Endothelial cell (in vitro differentiated cells): ENCODE measurements around the gene NT5C2. TPM values are rescaled to one million over a fixed set of nuclear protein-coding genes. Genes with fewer than 3 reads are reported as not detected.
"Not testable (repeated sequence)": the region's sequence is repeated elsewhere in the genome, so short reads cannot be mapped to it uniquely, and the experiment has no call there.

Experiments
- DNase-seq: peaks from one replicate; pipeline ENCODE4 v3.0.0; 2021; ENCODE audit warnings: low spot score
- H3K27ac Mint-ChIP-seq: one replicate; pipeline ENCODE4 v1.8.0; 2021; ENCODE audit warnings: mixed read lengths, inconsistent platforms; ENCODE audit not compliant: unreplicated experiment
- H3K27me3 Mint-ChIP-seq: one replicate; pipeline ENCODE4 v1.8.0; 2021; ENCODE audit warnings: mild to moderate bottlenecking, moderate library complexity, mixed read lengths, inconsistent platforms; ENCODE audit not compliant: unreplicated experiment
- H3K36me3 Mint-ChIP-seq: one replicate; pipeline ENCODE4 v1.8.0; 2021; ENCODE audit warnings: mild to moderate bottlenecking, low read depth, mixed read lengths, inconsistent platforms; ENCODE audit not compliant: unreplicated experiment
- H3K4me1 Mint-ChIP-seq: one replicate; pipeline ENCODE4 v1.8.0; 2021; ENCODE audit warnings: mild to moderate bottlenecking, mixed read lengths, inconsistent platforms; ENCODE audit not compliant: unreplicated experiment
- H3K4me3 Mint-ChIP-seq: one replicate; pipeline ENCODE4 v1.8.0; 2021; ENCODE audit warnings: mild to moderate bottlenecking, mixed read lengths, inconsistent platforms; ENCODE audit not compliant: unreplicated experiment
- H3K9me3 Mint-ChIP-seq: one replicate; pipeline ENCODE4 v1.8.0; 2021; ENCODE audit warnings: mixed read lengths, inconsistent platforms; ENCODE audit not compliant: unreplicated experiment
- CTCF ChIP-seq: fragments of 200-600 bp; sonication (generic); IDR thresholded peaks from one replicate; pipeline ENCODE4 v1.5.0; 2021; ENCODE audit warnings: antibody characterized with exemption; ENCODE audit not compliant: unreplicated experiment
- total RNA-seq: library from RNA; stranded (reverse); fragmentation: NEBNext Ultra II Directional; extraction: Animal tissue kit (Norgen Biotek cat#: 25700); gene quantifications from one replicate; pipeline ENCODE4 v1.2.1, GENCODE V29; 2021; ENCODE audit not compliant: unreplicated experiment

NT5C2 gene
- total RNA-seq, 1 donor from 2014 or later = 88.2 TPM

- peaks cover 2% of the 10 kb centered on the region for H3K27me3 Mint-ChIP-seq
- no peak for DNase-seq
- H3K4me3 Mint-ChIP-seq = no peak overlapping the region
- no peak overlapping the region for H3K27ac Mint-ChIP-seq
- TF ChIP-seq CTCF = no peak
- peaks cover 18% of the 10 kb centered on the region for H3K4me1 Mint-ChIP-seq
- H3K9me3 Mint-ChIP-seq = no peaks in the 10 kb centered on the region
- H3K36me3 Mint-ChIP-seq = no peaks in the 10 kb centered on the region
Observed at GRCh38 chr10:103149991-103150622, 43.0 kb downstream of the NT5C2 start.

GRCh38 chr10:103147645-103148044, 45.4 kb downstream of the NT5C2 start:
- Mint-ChIP-seq H3K36me3 (no peaks in the 10 kb centered on the region), H3K27ac (no peak overlapping the region), H3K9me3 (no peaks in the 10 kb centered on the region), H3K27me3 (peaks cover 2% of the 10 kb centered on the region), H3K4me1 (peaks cover 10% of the 10 kb centered on the region), H3K4me3 (no peak overlapping the region)
- no peak for DNase-seq
- TF ChIP-seq CTCF = no peak

GRCh38 chr10:103145860-103146466, 47.1 kb downstream of the NT5C2 start:
- no peak for DNase-seq
- H3K4me1 Mint-ChIP-seq = peaks cover 2% of the 10 kb centered on the region
- peaks cover 2% of the 10 kb centered on the region for H3K27me3 Mint-ChIP-seq
- no peaks in the 10 kb centered on the region for H3K9me3 Mint-ChIP-seq
- TF ChIP-seq CTCF = no peak
- peak overlapping the region; percentile 26 for H3K27ac Mint-ChIP-seq
- H3K4me3 Mint-ChIP-seq = no peak overlapping the region
- peaks cover 6% of the 10 kb centered on the region for H3K36me3 Mint-ChIP-seq

DNA sequence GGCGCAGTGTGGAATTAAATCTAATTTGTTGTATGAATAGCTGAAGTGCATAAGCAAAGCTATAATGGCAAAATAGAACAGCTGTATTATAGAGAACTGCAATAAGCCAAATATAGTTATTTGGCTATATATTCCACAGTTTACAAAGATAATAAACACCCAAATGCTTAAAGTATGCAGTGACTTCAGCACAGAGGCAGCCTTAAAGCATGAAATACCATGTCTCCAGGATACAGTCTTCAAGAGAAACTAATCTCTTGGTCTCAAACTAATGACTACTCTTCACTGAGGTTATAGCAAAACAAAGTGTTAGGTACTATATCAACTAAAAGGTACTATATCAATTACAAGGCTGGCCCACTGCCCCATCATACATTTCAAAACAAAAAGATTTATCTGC, 48.0 kb downstream of the NT5C2 start:
- no peak for DNase-seq
- Mint-ChIP-seq H3K4me3 (no peak overlapping the region), H3K27ac (no peak overlapping the region), H3K36me3 (peaks cover 8% of the 10 kb centered on the region), H3K4me1 (no peaks in the 10 kb centered on the region), H3K27me3 (peaks cover 2% of the 10 kb centered on the region), H3K9me3 (no peaks in the 10 kb centered on the region)
- TF ChIP-seq CTCF = no peak

GRCh38 chr10:103144041-103144440, 49.0 kb downstream of the NT5C2 start:
- peaks cover 11% of the 10 kb centered on the region for H3K36me3 Mint-ChIP-seq
- no peak for DNase-seq
- no peak overlapping the region for H3K27ac Mint-ChIP-seq
- no peaks in the 10 kb centered on the region for H3K9me3 Mint-ChIP-seq
- no peak overlapping the region for H3K4me3 Mint-ChIP-seq
- TF ChIP-seq CTCF = no peak
- H3K4me1 Mint-ChIP-seq = no peaks in the 10 kb centered on the region
- peaks cover 2% of the 10 kb centered on the region for H3K27me3 Mint-ChIP-seq

GRCh38 chr10:103143641-103144040, 49.4 kb downstream of the NT5C2 start:
- H3K27me3 Mint-ChIP-seq, H3K27ac Mint-ChIP-seq, DNase-seq, H3K9me3 Mint-ChIP-seq, H3K4me3 Mint-ChIP-seq, H3K4me1 Mint-ChIP-seq: not testable (repeated sequence)
- peaks cover 11% of the 10 kb centered on the region for H3K36me3 Mint-ChIP-seq
